DMS53 (cell line): ENCODE measurements around the gene POU6F2.
"Not testable (repeated sequence)": the region's sequence is repeated elsewhere in the genome, so short reads cannot be mapped to it uniquely, and the experiment has no call there.

ENCODE experiments used
- DNase-seq: peaks from one replicate; lab custom pipeline; 2025; lab: John Stamatoyannopoulos, UW

The POU6F2 gene

GRCh38 chr7:39187130-39187529, 209.4 kb downstream of the POU6F2 start:
- DNase-seq, result no peak

DNA sequence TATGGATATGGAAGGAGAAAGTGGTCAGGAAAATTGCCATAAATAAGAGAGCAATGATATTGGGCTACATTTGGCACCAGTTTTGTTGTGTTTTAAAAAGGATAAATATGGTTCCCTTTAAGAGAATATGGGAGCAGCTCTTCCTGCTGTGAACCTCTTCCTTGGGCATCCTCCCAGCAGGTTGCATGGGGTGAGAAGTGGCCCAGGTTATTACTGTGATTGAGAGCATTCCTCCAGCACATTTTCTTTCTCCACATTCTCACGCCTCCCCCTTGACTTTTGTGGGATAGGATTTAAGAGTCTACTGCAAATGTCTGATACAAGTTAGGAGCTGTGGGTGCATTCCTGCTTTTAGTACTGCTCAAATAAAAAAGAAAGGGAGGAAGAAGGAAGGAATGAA, 214.8 kb downstream of the POU6F2 start:
- no peak for DNase-seq

DNA sequence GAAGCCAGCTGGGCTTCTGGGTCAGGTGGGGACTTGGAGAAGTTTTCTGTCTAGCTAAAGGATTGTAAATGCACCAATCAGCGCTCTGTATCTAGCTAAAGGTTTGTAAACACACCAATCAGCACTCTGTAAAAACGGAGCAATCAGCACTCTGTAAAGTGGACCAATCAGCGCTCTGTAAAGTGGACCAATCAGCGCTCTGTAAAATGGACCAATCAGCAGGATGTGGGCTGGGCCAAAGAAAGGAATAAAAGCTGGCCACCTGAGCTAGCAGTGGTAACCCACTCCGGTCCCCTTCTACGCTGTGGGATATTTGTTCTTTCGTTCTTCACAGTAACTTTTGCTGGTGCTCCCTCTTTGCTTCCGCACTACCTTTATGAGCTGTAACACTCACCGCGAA, 216.7 kb downstream of the POU6F2 start:
- not testable (repeated sequence) for DNase-seq

GRCh38 chr7:39195967-39196366, 218.3 kb downstream of the POU6F2 start:
- DNase-seq, result no peak

DNA sequence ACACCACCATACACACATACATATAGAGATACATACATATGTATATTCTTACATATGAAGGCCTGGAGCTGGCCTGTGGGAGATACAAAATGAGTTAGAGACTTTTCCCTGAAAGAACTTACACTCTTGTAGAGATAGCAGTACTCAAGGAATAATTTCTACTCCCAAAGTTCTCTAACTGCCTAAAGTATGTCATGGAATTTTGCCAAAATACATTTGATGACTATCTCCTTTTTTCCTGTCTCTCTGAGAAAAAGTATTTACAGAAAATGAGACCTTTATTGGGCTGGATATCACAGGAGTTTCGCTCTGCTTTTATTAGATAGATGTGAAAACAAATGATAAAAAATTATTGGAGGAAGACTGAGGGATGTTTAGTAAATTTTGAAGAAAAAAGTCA, 220.1 kb downstream of the POU6F2 start:
- DNase-seq, result no peak

GRCh38 chr7:39198556-39198955, 220.8 kb downstream of the POU6F2 start:
- no peak for DNase-seq

DNA sequence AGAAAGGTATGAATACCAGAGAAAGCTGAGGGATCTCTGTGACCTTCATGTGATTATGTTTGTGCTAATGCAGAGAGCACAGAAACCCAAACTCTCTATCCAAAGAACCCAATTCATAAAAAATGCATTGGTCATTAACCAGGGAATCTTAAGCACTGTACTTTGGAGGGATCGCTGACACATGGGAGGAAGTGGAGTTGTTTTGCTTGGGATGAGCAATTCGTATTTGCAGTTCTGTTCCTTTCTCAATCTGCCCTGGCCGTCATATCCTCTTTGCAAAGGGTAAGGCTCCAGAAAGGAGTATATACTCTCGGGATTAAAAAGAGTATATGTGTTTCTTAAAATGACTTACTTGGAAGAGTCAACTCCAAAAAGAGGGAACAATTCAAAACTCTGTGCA, 221.3 kb downstream of the POU6F2 start:
- DNase-seq, result no peak

- DNase-seq, result no peak
These were observed 222.2 kb downstream of the POU6F2 start for GRCh38 chr7:39199951-39200350.

- no peak for DNase-seq
These were observed 224.3 kb downstream of the POU6F2 start for GRCh38 chr7:39202041-39202440.

- no peak for DNase-seq
These were observed 232.7 kb downstream of the POU6F2 start for GRCh38 chr7:39210362-39210761.

- DNase-seq, result no peak
These were observed 233.9 kb downstream of the POU6F2 start for GRCh38 chr7:39211581-39211980.

DNA sequence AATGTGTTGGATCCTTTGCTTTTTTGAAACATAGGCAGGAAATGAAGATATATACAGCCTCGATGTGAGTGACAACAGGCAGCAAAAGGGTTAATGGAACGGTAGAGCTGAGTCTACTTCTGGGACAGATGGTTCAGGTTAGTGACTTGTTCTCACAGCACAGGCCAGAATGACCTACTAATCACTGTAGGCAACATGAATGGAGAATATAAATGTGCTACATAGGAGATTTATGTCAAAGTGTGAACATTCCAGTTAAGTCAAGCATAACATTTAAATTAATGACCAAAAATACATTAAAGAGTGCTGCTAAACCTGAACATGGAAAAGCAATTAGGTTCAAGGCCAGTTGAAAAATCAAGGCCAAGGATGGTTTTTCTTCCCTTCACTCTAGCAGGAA, 235.2 kb downstream of the POU6F2 start:
- DNase-seq, result no peak

DNA sequence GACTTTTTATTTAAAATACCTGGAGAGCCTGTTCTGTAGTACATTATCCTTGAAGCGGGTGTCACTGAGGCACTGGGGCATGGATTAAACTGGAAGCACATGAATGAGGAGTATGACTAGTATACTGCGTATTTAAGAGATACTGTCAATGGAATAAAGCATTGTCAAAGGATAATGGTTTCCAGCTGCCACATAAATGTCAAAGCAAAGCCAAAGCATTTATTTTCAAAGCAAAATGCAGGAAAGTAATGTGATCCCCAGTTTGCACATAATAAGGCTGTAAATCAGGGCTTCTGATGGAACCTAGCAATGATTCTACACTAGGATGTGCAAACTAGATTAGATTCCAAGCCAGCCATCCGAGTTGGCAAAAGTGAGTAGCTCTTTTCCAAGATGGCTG, 240.1 kb downstream of the POU6F2 start:
- no peak for DNase-seq

GRCh38 chr7:39219869-39220268, 242.2 kb downstream of the POU6F2 start:
- DNase-seq, result no peak

- no peak for DNase-seq
These were observed 244.2 kb downstream of the POU6F2 start for GRCh38 chr7:39221901-39222300.

DNA sequence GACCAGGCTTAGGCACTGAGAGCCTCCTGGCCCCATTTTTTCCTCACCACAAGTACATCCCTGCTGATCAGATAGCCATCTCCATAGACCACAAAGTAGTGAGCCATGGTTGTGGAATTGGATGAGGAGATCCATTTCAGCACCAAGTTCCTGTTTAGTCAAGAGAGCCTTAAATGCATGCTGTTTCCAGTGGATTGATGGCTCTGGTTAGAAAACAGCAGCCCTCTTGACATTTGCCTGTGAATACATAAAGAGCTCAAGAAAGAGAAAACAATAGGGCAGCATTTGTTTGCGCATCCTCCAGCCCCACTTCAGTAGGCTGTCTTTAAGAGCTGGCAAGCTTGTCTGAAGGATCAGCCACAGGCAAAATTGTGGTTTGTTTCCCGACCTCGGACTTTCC, 251.2 kb downstream of the POU6F2 start:
- peak; percentile 61 for DNase-seq

- no peak for DNase-seq
These were observed 256.3 kb downstream of the POU6F2 start for GRCh38 chr7:39233851-39234529.

GRCh38 chr7:39238234-39238869, 260.6 kb downstream of the POU6F2 start:
- no peak for DNase-seq

GRCh38 chr7:39240864-39241263, 263.2 kb downstream of the POU6F2 start:
- no peak for DNase-seq

- DNase-seq, result no peak
These were observed 269.9 kb downstream of the POU6F2 start for GRCh38 chr7:39247576-39247975.

DNA sequence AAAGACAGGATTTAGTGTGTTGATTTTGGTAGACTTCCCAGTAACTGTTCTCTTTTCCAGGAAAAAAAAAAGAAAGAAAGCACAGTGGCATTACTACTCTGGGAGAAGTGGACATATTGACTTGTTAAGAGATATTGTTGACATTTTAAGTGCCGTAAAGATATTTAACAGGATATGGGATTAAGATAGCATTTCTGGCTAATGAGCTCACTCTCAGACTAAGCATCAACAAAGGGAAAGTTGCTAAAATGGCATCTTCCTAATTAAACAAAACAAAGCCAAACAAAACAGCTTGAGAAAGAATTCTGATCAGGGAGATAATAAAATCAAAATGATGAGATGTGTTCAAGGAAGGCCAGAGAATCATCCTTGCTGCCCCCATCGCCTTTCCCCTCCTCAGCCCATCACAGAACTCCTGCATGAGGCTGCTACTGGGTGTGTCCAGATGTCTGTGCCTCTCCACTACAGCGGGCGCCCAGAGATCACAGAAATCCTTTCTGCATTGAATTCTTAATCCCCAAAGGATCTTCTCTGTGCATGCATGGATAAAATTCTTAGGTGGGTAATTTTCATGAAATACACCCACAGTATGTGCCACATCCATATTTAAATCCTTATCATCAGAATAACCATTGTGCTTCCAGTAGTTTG, 270.5 kb downstream of the POU6F2 start:
- DNase-seq, result no peak

DNA sequence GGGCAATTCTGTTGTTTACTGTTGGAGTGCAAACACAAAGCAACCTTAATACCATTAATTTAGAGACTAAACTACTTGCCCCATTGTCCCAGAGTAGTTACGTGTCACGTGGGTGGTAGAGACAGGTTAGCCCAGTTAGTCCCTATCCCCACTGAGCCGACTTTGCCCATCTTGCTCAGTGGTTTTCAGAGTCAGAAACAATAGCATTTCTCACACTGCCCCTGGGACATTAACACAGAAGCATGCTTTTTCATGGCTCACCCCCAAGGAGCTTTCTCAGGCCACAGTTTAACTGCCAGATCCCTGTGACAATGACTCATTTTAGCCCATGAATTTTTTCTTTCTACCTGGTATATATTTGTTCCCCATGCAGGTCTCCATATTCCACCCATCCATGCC, 271.0 kb downstream of the POU6F2 start:
- no peak for DNase-seq

DNA sequence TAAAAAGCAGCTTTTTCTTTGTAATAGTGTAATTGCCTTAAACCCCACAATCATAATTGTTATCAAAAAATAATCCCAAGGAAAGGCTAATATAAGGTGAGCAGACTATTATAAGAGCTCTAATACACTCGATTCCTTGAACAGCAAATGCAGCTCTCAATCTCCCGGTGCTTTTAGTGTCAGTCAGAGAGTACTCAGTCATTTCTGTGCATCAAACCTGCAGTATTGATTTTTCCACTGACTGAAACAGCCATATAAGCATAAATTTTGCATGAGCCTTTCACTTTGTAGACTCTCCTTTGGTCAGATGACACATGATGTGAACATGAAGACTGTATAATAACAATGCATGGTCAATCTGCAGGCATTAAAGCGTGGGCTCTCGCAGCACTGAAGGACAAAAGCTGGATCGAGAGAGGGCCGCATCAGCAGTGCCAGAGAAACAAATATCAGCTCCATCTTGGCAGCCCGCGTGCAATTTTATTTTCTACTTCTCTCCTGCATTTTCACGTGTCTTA, 272.0 kb downstream of the POU6F2 start:
- DNase-seq, result no peak
